ENCODE results near the gene RPS6KA3. TPM values are rescaled to one million over a fixed set of nuclear protein-coding genes. Genes with fewer than 3 reads are reported as not detected.

Gene RPS6KA3
- total RNA-seq, 1 experiment from 2014 or later: 35.5 TPM

- intact Hi-C loops (cut with micrococcal nuclease): no loop called here
- H3K4me1 ChIP-seq (ENCODE audit: control insufficient read depth in 1 of 2, insufficient read depth in 2 of 2, low read length in 2 of 2): no peaks in the 10 kb centered on the region
- no peak overlapping the region for H3K27ac ChIP-seq (ENCODE audit: low read depth, low read length)
- H3K36me3 ChIP-seq (ENCODE audit: control insufficient read depth in 1 of 2, insufficient read depth in 2 of 2, low read length in 2 of 2): no peaks in the 10 kb centered on the region; a peak in 1 of 4 replicates
- H3K4me3 ChIP-seq (replicated peaks in 1 of 2; ENCODE audit: low read depth in 1 of 2, low read length in 2 of 2): no peak overlapping the region
- no peaks in the 10 kb centered on the region for H3K9me2 ChIP-seq (ENCODE audit: insufficient read depth)
- H2AFZ ChIP-seq (ENCODE audit: low read depth, low read length, poor library complexity, severe bottlenecking): no peak overlapping the region
- no peaks in the 10 kb centered on the region for H3K9me3 ChIP-seq (ENCODE audit: control insufficient read depth in 1 of 2, insufficient read depth in 1 of 2, low read depth in 1 of 2, low read length in 2 of 2)
- BruUV-seq (replicated peaks): no TSS peak
- TF ChIP-seq EGR1 (IDR thresholded peaks at IDR 0.05; ENCODE audit: low read depth) (no peak), JUND (IDR thresholded peaks at IDR 0.05) (no peak), ATF3 (IDR thresholded peaks at IDR 0.05) (no peak), POLR2A (IDR thresholded peaks at IDR 0.05; ENCODE audit: borderline replicate concordance, extremely low read depth, insufficient read depth, insufficient read length) (no peak)
- no peaks in the 10 kb centered on the region for H4K20me1 ChIP-seq (ENCODE audit: insufficient read depth)
- DNase-seq (ENCODE audit: low read depth, low spot score) (no peak), ATAC-seq (no peak)
- ChIA-PET POLR2A (no interaction called here), RAD21 (ENCODE audit: low non-redundant PET in 1 of 2, low total read pairs in 2 of 2, uncharacterized antibody in 2 of 2, unreplicated experiment in 2 of 2) (no interaction called here), CTCF (no interaction called here)
- H3K79me2 ChIP-seq (ENCODE audit: insufficient read depth, low read length): no peaks in the 10 kb centered on the region
- H3K27me3 ChIP-seq (ENCODE audit: insufficient read depth, low read length): no peaks in the 10 kb centered on the region
- no peak overlapping the region for H3K4me2 ChIP-seq (ENCODE audit: low read length)
- H3K9ac ChIP-seq (ENCODE audit: low read length): no peak overlapping the region
These were observed 77.5 kb downstream of the RPS6KA3 start for GRCh38 chrX:20189171-20189570.

- DNase-seq (ENCODE audit: low read depth, low spot score) (no peak), ATAC-seq (no peak)
- H2AFZ ChIP-seq (ENCODE audit: low read depth, low read length, poor library complexity, severe bottlenecking): no peak overlapping the region
- H3K4me1 ChIP-seq (ENCODE audit: control insufficient read depth in 1 of 2, insufficient read depth in 2 of 2, low read length in 2 of 2): no peaks in the 10 kb centered on the region
- intact Hi-C loops (cut with micrococcal nuclease): no loop called here
- CTCF ChIA-PET: no interaction called here
- no TSS peak for BruUV-seq (replicated peaks)
- H3K27ac ChIP-seq (ENCODE audit: low read depth, low read length): no peak overlapping the region
- H3K27me3 ChIP-seq (ENCODE audit: insufficient read depth, low read length): no peaks in the 10 kb centered on the region
- H4K20me1 ChIP-seq (ENCODE audit: insufficient read depth): no peaks in the 10 kb centered on the region
- H3K9me3 ChIP-seq (ENCODE audit: control insufficient read depth in 1 of 2, insufficient read depth in 1 of 2, low read depth in 1 of 2, low read length in 2 of 2): no peaks in the 10 kb centered on the region
- peaks cover 0 to 2% of the 10 kb centered on the region in 2 experiments; a peak in 1 of 4 replicates for H3K36me3 ChIP-seq (ENCODE audit: control insufficient read depth in 1 of 2, insufficient read depth in 2 of 2, low read length in 2 of 2)
- H3K9me2 ChIP-seq (ENCODE audit: insufficient read depth): no peaks in the 10 kb centered on the region
- no peak overlapping the region for H3K4me3 ChIP-seq (replicated peaks in 1 of 2; ENCODE audit: low read depth in 1 of 2, low read length in 2 of 2)
- H3K79me2 ChIP-seq (ENCODE audit: insufficient read depth, low read length): no peaks in the 10 kb centered on the region
- TF ChIP-seq ATF3 (IDR thresholded peaks at IDR 0.05) (no peak), MAX (IDR thresholded peaks at IDR 0.05) (no peak), EGR1 (IDR thresholded peaks at IDR 0.05; ENCODE audit: low read depth) (no peak), POLR2AphosphoS5 (IDR thresholded peaks at IDR 0.05; ENCODE audit: low read depth, low read length) (no peak)
- POLR2A ChIA-PET: no interaction called here
- H3K9ac ChIP-seq (ENCODE audit: low read length): no peak overlapping the region
- H3K4me2 ChIP-seq (ENCODE audit: low read length): no peak overlapping the region
- RAD21 ChIA-PET (ENCODE audit: low non-redundant PET in 1 of 2, low total read pairs in 2 of 2, uncharacterized antibody in 2 of 2, unreplicated experiment in 2 of 2): no interaction called here
These were observed 84.9 kb downstream of the RPS6KA3 start for GRCh38 chrX:20181598-20182329.

All from HCT116 (cell line).